ENCODE data around the gene LPCAT2. TPM values are rescaled to one million over a fixed set of nuclear protein-coding genes. Genes with fewer than 3 reads are reported as not detected.

The LPCAT2 gene
- total RNA-seq, 1 experiment from 2014 or later: 10.7 TPM

GRCh38 chr16:55465077-55465896 lies 43.6 kb upstream of the LPCAT2 start:
- no TSS peak for BruUV-seq (replicated peaks)
- peak; percentile 80 for DNase-seq (ENCODE audit: unreplicated experiment)
- Mint-ChIP-seq H3K4me1 (ENCODE audit: insufficient read depth, unreplicated experiment) (peaks cover 3% of the 10 kb centered on the region), H3K36me3 (ENCODE audit: insufficient read depth, unreplicated experiment) (no peaks in the 10 kb centered on the region), H3K27ac (ENCODE audit: low read depth, unreplicated experiment) (no peak overlapping the region), H3K9me3 (ENCODE audit: unreplicated experiment) (no peaks in the 10 kb centered on the region), H3K4me3 (ENCODE audit: unreplicated experiment) (no peak overlapping the region), H3K27me3 (ENCODE audit: insufficient read depth, unreplicated experiment) (no peaks in the 10 kb centered on the region)
- ChIA-PET CTCF (interaction anchor here (0.5 to 21.5 kb wide), 98 partner anchors 8 to 1922 kb away, joined by 3 to 619 read pairs (median 5); partner anchors contain the start of genes CAPNS2 and CES1), POLR2A (interaction anchor here (0.5 to 1.5 kb wide), 9 partner anchors 8 to 241 kb away, joined by 3 to 6 read pairs (median 5); no protein-coding TSS in a partner anchor)
- intact Hi-C loops (cut with micrococcal nuclease): loop anchor here (1.0 to 10.0 kb wide), 7 partner anchors 30 to 1690 kb away; no protein-coding TSS in a partner anchor
- peak; percentile 100 for TF ChIP-seq CTCF (IDR thresholded peaks at IDR 0.05; ENCODE audit: unreplicated experiment)

DNA sequence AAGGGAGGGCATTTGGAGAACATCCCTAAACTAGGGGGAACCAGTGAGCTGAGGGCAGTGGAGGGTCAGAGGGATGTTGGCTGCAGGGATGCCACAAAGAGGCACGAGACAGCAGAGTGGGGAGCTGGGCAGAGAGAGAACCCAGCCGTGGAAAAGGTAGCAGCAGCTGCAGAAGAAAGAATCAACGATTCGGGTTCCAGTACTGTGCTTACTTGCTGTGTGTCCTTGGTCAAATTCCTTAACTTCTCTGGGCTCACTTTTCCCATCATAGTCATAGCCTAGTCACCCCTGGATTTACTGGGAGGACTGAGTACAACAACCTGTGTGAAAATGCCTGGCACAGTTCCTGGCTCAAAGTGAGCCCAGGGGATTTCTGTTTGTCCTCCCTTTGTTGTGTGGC lies 42.7 kb upstream of the LPCAT2 start:
- POLR2A ChIA-PET: no interaction called here
- intact Hi-C loops (cut with micrococcal nuclease): loop anchor here (5.0 to 10.0 kb wide), 3 partner anchors 376 to 1691 kb away; no protein-coding TSS in a partner anchor
- Mint-ChIP-seq H3K36me3 (ENCODE audit: insufficient read depth, unreplicated experiment) (no peaks in the 10 kb centered on the region), H3K4me1 (ENCODE audit: insufficient read depth, unreplicated experiment) (peaks cover 12% of the 10 kb centered on the region), H3K27ac (ENCODE audit: low read depth, unreplicated experiment) (no peak overlapping the region), H3K4me3 (ENCODE audit: unreplicated experiment) (no peak overlapping the region), H3K27me3 (ENCODE audit: insufficient read depth, unreplicated experiment) (no peaks in the 10 kb centered on the region), H3K9me3 (ENCODE audit: unreplicated experiment) (no peaks in the 10 kb centered on the region)
- TF ChIP-seq CTCF (IDR thresholded peaks at IDR 0.05; ENCODE audit: unreplicated experiment): no peak
- no TSS peak for BruUV-seq (replicated peaks)
- no peak for DNase-seq (ENCODE audit: unreplicated experiment)
- CTCF ChIA-PET: interaction anchor here (0.7 to 21.5 kb wide), 19 partner anchors 14 to 376 kb away, joined by 3 to 619 read pairs (median 12); partner anchors contain the start of gene CAPNS2

- CTCF ChIA-PET: interaction anchor here (0.5 to 21.5 kb wide), 12 partner anchors 17 to 1923 kb away, joined by 3 to 619 read pairs (median 4); no protein-coding TSS in a partner anchor
- no peaks in the 10 kb centered on the region for H3K36me3 Mint-ChIP-seq (ENCODE audit: insufficient read depth, unreplicated experiment)
- peaks cover 24% of the 10 kb centered on the region for H3K4me1 Mint-ChIP-seq (ENCODE audit: insufficient read depth, unreplicated experiment)
- no peaks in the 10 kb centered on the region for H3K27me3 Mint-ChIP-seq (ENCODE audit: insufficient read depth, unreplicated experiment)
- no peak overlapping the region for H3K4me3 Mint-ChIP-seq (ENCODE audit: unreplicated experiment)
- intact Hi-C loops (cut with micrococcal nuclease): loop anchor here (5.0 to 10.0 kb wide), 3 partner anchors 374 to 1693 kb away; no protein-coding TSS in a partner anchor
- no peak for TF ChIP-seq CTCF (IDR thresholded peaks at IDR 0.05; ENCODE audit: unreplicated experiment)
- no peak for DNase-seq (ENCODE audit: unreplicated experiment)
- no peaks in the 10 kb centered on the region for H3K9me3 Mint-ChIP-seq (ENCODE audit: unreplicated experiment)
- no TSS peak for BruUV-seq (replicated peaks)
- H3K27ac Mint-ChIP-seq (ENCODE audit: low read depth, unreplicated experiment): no peak overlapping the region
- POLR2A ChIA-PET: no interaction called here
Observed at GRCh38 chr16:55467898-55468297, 41.0 kb upstream of the LPCAT2 start.

DNA sequence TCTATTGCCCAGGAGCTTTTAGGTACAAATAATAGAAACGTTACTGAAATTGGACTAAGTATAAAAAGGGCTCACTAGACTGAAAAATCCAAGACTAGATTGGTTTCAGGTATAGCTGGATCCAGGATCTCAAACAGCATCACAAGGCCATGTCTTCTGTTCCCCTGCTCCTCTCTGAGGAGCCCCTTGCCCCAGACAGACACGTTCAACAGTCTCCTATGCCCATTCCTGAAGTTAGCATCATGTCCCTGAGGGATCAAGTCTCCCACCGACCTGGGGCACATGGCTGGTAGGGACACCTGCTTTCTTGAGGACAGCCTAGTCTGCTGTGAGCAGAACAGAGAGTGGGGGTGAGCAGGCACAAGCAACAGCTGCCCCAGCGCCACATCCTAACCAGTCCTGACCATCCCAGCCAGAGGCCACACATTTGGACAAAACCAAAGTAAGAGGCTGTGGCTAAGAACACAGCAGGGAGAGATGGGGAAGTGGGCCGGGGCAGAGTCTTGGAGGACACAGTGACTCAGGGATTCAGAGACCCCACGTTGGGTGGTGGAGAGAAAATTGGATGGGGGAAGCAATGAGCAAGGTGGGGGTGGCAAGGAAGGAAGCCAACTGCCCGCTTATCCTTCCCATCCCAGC lies 40.4 kb upstream of the LPCAT2 start:
- ChIA-PET POLR2A (no interaction called here), CTCF (interaction anchor here (0.5 to 21.5 kb wide), 12 partner anchors 17 to 1924 kb away, joined by 3 to 619 read pairs (median 5); partner anchors contain the start of gene CAPNS2)
- intact Hi-C loops (cut with micrococcal nuclease): loop anchor here (5.0 to 10.0 kb wide), 3 partner anchors 374 to 1694 kb away; no protein-coding TSS in a partner anchor
- no peak overlapping the region for H3K27ac Mint-ChIP-seq (ENCODE audit: low read depth, unreplicated experiment)
- H3K4me3 Mint-ChIP-seq (ENCODE audit: unreplicated experiment): no peak overlapping the region
- no TSS peak for BruUV-seq (replicated peaks)
- no peaks in the 10 kb centered on the region for H3K27me3 Mint-ChIP-seq (ENCODE audit: insufficient read depth, unreplicated experiment)
- H3K36me3 Mint-ChIP-seq (ENCODE audit: insufficient read depth, unreplicated experiment): no peaks in the 10 kb centered on the region
- TF ChIP-seq CTCF (IDR thresholded peaks at IDR 0.05; ENCODE audit: unreplicated experiment): no peak
- no peaks in the 10 kb centered on the region for H3K9me3 Mint-ChIP-seq (ENCODE audit: unreplicated experiment)
- DNase-seq (ENCODE audit: unreplicated experiment): no peak
- peaks cover 27% of the 10 kb centered on the region for H3K4me1 Mint-ChIP-seq (ENCODE audit: insufficient read depth, unreplicated experiment)
